Renal pelvis (tissue), 4 donors: ENCODE results near the gene UNC5B. TPM values are rescaled to one million over a fixed set of nuclear protein-coding genes. Genes with fewer than 3 reads are reported as not detected.

Experiments used
- DNase-seq: peaks from one replicate; pipeline ENCODE4 v3.0.0-alpha.2; 2013
- polyA plus RNA-seq, 3 donors: library from polyadenylated mRNA; unstranded; fragments of 120-200 nt; gene quantifications; one replicate each; pipeline ENCODE4 v1.2.1, GENCODE V29; 2013; ENCODE audit not compliant: insufficient read length in 3 of 3

The UNC5B gene
- polyA plus RNA-seq, 3 donors = 41.4 to 57.0 (median 50.2) TPM

DNA sequence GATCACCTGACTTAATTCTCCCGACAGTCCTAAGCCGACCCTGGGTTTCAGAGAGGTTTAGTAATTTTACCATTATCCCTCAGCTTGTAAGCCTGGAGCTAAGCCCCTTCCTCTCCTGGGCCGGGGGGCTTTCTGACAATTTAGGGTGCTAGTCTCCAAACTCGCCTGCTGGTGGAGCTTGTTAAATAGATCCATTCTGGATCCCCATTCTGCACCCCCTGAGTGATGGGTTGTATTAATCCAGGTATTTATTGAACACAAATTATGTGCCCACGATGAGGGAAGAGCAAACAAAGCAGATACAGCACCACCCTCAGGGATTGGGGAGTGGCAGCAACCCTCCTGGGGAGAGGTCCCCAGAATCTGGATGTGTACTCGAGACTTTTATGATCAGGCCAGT lies 105.4 kb downstream of the UNC5B start:
- no peak for DNase-seq

GRCh38 chr10:71319042-71319799 lies 106.9 kb downstream of the UNC5B start, which contains the start of gene SLC29A3:
TSS of gene SLC29A3 (plus strand) at chr10:71319259. CDS start at chr10:71319310, 51 bp downstream.
- peak; percentile 83 for DNase-seq

DNA sequence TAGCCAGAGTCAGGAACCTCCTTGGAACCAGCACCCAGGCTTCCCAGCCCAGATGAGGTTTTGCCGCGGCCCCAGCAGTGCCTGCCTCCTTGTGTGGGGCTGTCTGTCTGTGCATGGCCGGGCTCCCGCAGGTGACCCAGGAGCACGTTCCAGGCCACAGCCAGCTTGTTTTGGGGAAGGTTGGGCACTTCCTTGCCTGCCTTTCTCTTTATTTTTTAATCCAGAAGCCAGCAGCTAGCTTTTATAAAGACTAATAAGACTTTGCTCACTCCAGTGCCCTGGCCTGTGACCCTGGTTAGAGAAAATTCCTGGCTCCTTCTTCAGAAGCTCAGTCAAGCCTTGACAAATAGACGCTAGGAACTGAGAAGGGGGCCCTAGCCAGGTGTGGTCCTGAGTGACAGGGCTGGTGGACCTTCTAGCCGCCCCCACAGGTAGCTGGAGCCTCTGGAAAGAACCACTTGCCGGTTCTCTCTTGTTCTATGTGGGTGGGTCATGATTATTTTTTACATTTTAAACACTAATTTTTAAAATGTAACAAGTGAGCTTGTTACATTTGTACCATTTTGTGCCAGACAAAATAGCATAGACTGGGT lies 107.5 kb downstream of the UNC5B start:
- no peak for DNase-seq

- DNase-seq = no peak
These were observed 108.2 kb downstream of the UNC5B start for GRCh38 chr10:71320592-71320991.

- no peak for DNase-seq
These were observed 109.0 kb downstream of the UNC5B start for GRCh38 chr10:71321386-71321785.

DNA sequence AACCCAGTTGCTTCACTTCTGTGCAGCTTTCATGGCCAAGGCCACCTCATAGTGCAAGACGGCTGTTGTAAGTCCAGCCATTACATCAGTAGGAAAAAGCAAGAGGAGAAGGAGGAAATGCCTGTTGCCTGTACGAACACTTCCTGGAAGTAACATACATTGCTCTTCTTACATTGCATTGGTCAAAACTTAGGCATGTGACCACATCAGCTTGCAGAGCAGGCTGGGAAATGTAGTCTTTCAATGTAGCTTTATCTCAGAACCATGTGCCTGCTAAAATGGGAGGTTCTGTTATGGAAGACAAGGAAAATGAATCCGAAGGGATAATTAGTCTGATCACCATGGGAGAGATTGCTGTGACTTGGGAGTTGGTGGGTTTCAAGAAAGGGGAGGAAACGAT lies 111.0 kb downstream of the UNC5B start:
- no peak for DNase-seq

DNA sequence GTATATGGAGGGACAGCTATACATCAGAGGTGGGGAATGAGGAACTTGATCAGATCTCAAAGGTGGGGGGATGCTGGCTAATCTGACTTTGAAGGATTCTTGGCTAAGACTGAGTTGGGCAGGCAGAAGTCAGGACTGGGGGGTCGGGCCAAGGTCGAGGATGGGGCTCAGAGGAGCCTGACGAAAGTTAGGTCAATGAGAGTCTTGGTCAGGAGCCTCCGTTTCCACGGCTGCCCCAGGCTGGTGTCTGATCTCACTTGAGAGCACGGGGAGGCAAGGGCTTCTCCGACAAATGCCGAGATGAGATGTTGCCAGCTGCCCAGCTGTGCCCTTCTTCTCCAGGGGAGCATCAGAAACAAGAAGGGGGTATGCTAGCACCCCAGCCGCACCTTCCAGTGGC lies 112.4 kb downstream of the UNC5B start:
- DNase-seq = no peak

DNA sequence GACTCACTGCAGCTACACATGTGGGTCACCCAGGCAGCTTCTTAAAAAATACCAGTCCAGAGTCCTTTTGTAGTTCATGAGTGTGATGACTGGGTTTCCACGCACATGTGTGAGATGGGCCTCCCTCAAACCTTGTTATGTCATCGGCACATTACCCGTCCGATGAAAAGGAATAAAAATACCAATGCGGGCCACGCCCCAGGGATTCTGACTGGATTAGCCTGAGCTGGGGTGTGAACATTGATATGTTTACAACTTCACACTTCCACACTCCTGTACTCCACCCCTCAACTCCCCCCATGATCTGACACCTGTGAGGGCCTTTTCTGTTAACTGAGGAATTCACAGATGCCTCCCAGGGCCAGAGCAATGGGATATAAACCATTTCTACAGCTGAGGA lies 112.9 kb downstream of the UNC5B start:
- no peak for DNase-seq

- no peak for DNase-seq
These were observed 114.1 kb downstream of the UNC5B start for GRCh38 chr10:71326464-71326881.

GRCh38 chr10:71330789-71331404 lies 118.5 kb downstream of the UNC5B start:
- DNase-seq = no peak

GRCh38 chr10:71331736-71332135 lies 119.4 kb downstream of the UNC5B start:
- DNase-seq = no peak

DNA sequence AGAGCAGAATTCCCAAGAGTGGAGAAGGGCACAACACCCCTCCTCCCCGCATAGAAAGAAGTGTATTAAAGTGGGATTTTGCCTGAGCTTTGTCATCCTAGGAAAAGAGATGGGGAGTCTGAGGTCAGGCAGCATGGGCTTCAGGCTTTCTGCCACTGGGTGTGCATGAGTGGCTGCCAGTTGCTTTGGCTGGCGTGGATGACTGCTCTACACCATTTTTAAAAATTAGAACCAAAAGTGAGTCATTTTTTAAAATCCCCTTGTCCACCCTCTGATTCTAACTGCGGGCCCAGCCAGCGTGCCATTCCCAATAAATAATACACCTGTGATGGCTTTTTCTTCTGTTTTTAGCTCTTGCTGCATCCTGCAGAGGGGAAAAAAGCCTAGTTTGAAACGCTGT lies 120.1 kb downstream of the UNC5B start:
- no peak for DNase-seq

GRCh38 chr10:71333129-71333887 lies 120.9 kb downstream of the UNC5B start:
- DNase-seq = no peak

- no peak for DNase-seq
These were observed 121.9 kb downstream of the UNC5B start for GRCh38 chr10:71334221-71334791.

- no peak for DNase-seq
These were observed 122.9 kb downstream of the UNC5B start for GRCh38 chr10:71335173-71335708.

- DNase-seq = no peak
These were observed 124.3 kb downstream of the UNC5B start for GRCh38 chr10:71336632-71337031.

DNA sequence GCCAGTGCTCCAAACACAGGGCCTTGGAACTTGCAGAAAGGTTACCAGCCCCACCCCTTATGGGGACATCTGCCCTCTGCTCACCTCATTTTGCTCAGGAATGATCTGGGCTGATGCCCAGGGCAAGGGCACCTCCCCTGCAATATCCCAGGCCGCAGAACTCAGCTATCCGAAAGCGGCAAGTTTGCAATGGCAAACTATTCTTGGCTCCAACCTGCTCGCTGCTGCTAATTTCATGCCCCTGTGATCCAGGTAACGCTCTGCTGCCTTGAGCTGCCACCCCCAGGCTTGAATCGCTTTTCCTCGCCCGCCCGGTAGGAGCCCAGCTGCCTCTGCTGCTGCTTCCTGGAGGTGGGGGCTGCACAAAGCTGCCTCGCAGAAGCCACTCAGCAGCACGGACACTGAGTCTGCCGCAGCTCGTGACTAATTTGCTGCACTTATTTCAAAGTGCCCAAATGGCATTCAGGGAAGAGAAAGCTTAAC lies 124.9 kb downstream of the UNC5B start:
- peak; percentile 70 for DNase-seq

- DNase-seq = no peak
These were observed 126.5 kb downstream of the UNC5B start for GRCh38 chr10:71338728-71339495.

GRCh38 chr10:71339796-71340589 lies 127.6 kb downstream of the UNC5B start:
- no peak for DNase-seq
